ENCODE measurements around the gene AQP6.

GRCh38 chr12:49987625-49988303 is 15.0 kb downstream of the AQP6 start:
- TF ChIP-seq CTCF (IDR thresholded peaks at IDR 0.05; ENCODE audit: low read depth, low read length) (no peak), MAX (IDR thresholded peaks at IDR 0.05; ENCODE audit: low read depth, low read length) (no peak)

Measured in NB4 (cell line).